RWPE2 (cell line): ENCODE data around the gene TCF7L2.

Experiments used
- ATAC-seq: fragments of 200-7000 bp; cut with Tn5 transposase; 3 replicates; pipeline ENCODE4 v1.9.1; 2021; ENCODE audit warnings: low read depth
- DNase-seq: peaks from one replicate; pipeline ENCODE4 v3.0.0-alpha.2; 2020; ENCODE audit warnings: low spot score
- H3K27ac ChIP-seq: fragments of 450-650 bp; 2 replicates; pipeline ENCODE4 v1.5.1; 2017; ENCODE audit warnings: mild to moderate bottlenecking; ENCODE audit not compliant: poor library complexity, severe bottlenecking
- H3K27me3 ChIP-seq: fragments of 250-450 bp; sonication (Bioruptor Pico); 2 replicates; pipeline ENCODE4 v1.5.1; 2021; ENCODE audit warnings: mild to moderate bottlenecking, moderate library complexity; ENCODE audit not compliant: insufficient read depth, poor library complexity, severe bottlenecking
- H3K36me3 ChIP-seq: fragments of 250-450 bp; sonication (Bioruptor Pico); 2 replicates; pipeline ENCODE4 v1.5.1; 2020; ENCODE audit warnings: low read depth, mild to moderate bottlenecking, moderate library complexity
- H3K4me1 ChIP-seq: fragments of 250-450 bp; sonication (Bioruptor Pico); 2 replicates; pipeline ENCODE4 v1.5.1; 2021; ENCODE audit warnings: mild to moderate bottlenecking, moderate library complexity; ENCODE audit not compliant: insufficient read depth, poor library complexity, severe bottlenecking
- H3K4me3 ChIP-seq: fragments of 250-450 bp; sonication (Bioruptor Pico); 2 replicates; pipeline ENCODE4 v1.5.1; 2021; ENCODE audit warnings: mild to moderate bottlenecking, moderate library complexity; ENCODE audit not compliant: severe bottlenecking
- H3K9me3 ChIP-seq: fragments of 250-450 bp; sonication (Bioruptor Pico); 2 replicates; pipeline ENCODE4 v1.5.1; 2021; ENCODE audit warnings: mild to moderate bottlenecking, moderate library complexity; ENCODE audit not compliant: severe bottlenecking
- CTCF ChIP-seq: fragments of 450-650 bp; IDR thresholded peaks from one replicate; pipeline ENCODE4 v1.5.1; 2017; ENCODE audit warnings: mild to moderate bottlenecking, moderate library complexity; ENCODE audit not compliant: poor library complexity, severe bottlenecking

Gene TCF7L2

GRCh38 chr10:113178771-113179170 lies 228.7 kb downstream of the TCF7L2 start:
- Histone ChIP-seq H3K4me1 (no peaks in the 10 kb centered on the region), H3K27ac (no peak overlapping the region), H3K9me3 (no peaks in the 10 kb centered on the region), H3K27me3 (no peaks in the 10 kb centered on the region), H3K36me3 (no peaks in the 10 kb centered on the region), H3K4me3 (no peak overlapping the region)
- ATAC-seq, result no peak
- TF ChIP-seq CTCF, result no peak
- DNase-seq, result no peak

GRCh38 chr10:113179265-113179664 lies 229.2 kb downstream of the TCF7L2 start:
- Histone ChIP-seq H3K4me1 (no peaks in the 10 kb centered on the region), H3K27ac (no peak overlapping the region), H3K27me3 (no peaks in the 10 kb centered on the region), H3K36me3 (no peaks in the 10 kb centered on the region), H3K4me3 (no peak overlapping the region), H3K9me3 (no peaks in the 10 kb centered on the region)
- no peak for ATAC-seq
- no peak for DNase-seq
- no peak for TF ChIP-seq CTCF

GRCh38 chr10:113179966-113180365 lies 229.9 kb downstream of the TCF7L2 start:
- TF ChIP-seq CTCF, result no peak
- H3K27me3 ChIP-seq, result no peaks in the 10 kb centered on the region
- ATAC-seq (no peak), DNase-seq (no peak)
- no peak overlapping the region for H3K27ac ChIP-seq
- H3K4me1 ChIP-seq, result no peaks in the 10 kb centered on the region
- H3K36me3 ChIP-seq, result no peaks in the 10 kb centered on the region
- no peaks in the 10 kb centered on the region for H3K9me3 ChIP-seq
- no peak overlapping the region for H3K4me3 ChIP-seq

GRCh38 chr10:113180401-113181154 lies 230.5 kb downstream of the TCF7L2 start:
- no peak for TF ChIP-seq CTCF
- Histone ChIP-seq H3K27ac (no peak overlapping the region), H3K27me3 (no peaks in the 10 kb centered on the region), H3K9me3 (no peaks in the 10 kb centered on the region), H3K36me3 (no peaks in the 10 kb centered on the region), H3K4me3 (no peak overlapping the region), H3K4me1 (no peaks in the 10 kb centered on the region)
- no peak for DNase-seq
- ATAC-seq, result no peak

GRCh38 chr10:113182154-113182553 lies 232.1 kb downstream of the TCF7L2 start:
- ATAC-seq (no peak), DNase-seq (no peak)
- H3K9me3 ChIP-seq, result no peaks in the 10 kb centered on the region
- H3K27me3 ChIP-seq, result no peaks in the 10 kb centered on the region
- H3K4me1 ChIP-seq, result no peaks in the 10 kb centered on the region
- no peak overlapping the region for H3K4me3 ChIP-seq
- H3K36me3 ChIP-seq, result no peaks in the 10 kb centered on the region
- no peak overlapping the region for H3K27ac ChIP-seq
- no peak for TF ChIP-seq CTCF
